Measurements from ENCODE around the gene ALLC.

ALLC gene

DNA sequence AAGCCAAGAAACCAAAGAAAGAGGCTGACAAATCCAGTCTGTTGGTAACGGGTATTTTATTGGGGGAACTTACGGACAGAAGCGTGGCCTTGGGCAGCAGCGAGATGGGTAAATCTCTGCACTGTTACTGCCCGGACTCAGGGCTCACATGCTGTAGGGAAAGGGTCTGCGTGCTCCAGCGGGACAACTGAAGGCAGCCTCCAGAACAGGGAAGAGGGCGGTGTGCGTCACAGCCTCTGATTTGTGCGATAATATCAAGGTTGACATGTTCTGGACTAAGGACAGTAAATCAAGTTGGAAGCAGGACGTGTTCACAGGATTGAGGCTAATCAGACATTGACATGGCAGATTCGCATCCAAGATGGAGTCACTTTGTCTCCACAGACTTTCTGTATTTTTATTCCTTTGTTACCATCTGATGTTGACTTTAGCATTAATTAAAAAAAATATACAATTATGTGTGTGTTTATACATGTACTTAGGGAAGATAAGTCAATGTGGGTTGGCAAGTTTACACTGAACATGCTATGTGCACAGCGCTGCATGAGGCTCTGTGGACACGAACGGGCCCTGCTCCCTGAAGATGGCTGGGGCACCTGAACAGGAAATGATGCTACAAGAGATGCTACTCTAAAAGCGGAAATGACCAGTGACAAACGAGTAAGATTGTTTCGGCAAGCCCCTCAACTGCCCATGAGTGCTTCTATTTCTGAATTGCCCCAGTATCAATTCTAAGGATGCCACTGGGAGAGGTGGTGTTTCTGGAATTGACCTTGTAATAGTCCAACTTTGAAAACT is 22.7 kb downstream of the ALLC start:
- no peak for DNase-seq

DNA sequence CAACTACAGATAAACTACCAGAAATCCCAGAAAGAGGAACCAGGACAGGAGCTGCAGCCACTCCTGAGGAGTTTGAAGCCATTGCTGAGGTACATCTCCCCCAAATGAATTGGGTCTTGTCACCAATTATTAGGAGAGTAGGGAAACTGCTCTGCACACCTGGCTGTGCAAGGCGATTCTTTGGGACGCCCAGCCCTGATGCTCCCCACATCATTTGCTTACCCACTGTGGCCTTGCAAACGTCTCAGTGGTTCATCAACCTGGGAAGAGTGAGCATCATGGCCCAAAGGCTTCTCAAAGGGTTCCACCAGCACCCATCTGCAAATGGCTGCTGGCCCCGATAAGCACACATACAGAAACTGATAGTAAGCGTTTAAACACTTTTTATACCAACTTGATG is 23.6 kb downstream of the ALLC start:
- DNase-seq = no peak

- DNase-seq = no peak
Measured at GRCh38 chr2:3682811-3683210, 24.8 kb downstream of the ALLC start.

DNA sequence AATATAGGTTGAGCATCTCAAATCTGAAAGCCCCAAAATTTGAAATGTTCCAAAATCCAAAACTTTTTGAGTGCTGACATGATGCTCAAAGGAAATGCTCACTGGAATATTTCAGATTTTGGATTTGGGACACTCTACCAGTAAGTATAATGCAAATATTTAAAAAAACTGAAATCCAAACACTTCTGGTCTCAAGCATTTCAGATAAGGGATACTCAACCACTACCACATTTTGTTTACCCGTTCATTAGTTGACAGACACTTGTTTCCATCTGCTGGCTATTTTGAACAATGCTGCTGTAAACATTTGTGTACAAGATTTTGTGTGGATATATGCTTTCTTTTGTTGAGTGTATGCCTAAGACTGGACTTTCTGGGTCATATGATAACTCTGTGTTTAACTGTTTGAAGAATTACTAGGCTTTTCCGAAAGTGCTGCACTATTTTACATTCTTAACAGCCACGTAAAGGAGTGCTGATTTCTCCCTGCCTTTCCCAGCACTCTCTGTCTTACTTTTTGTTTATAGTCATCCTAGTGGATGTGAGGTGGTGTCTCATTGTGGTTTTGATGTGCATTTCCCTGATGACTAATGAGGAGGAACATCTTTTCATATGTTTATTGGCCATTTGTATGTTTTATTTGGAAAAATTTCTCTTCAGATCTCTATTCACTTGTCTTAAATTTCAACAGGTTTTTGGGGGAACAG is 25.9 kb downstream of the ALLC start:
- DNase-seq = no peak

- no peak for DNase-seq
Measured at GRCh38 chr2:3689998-3690748, 32.2 kb downstream of the ALLC start.

- no peak for DNase-seq
Measured at GRCh38 chr2:3692375-3692774, 34.4 kb downstream of the ALLC start.

DNA sequence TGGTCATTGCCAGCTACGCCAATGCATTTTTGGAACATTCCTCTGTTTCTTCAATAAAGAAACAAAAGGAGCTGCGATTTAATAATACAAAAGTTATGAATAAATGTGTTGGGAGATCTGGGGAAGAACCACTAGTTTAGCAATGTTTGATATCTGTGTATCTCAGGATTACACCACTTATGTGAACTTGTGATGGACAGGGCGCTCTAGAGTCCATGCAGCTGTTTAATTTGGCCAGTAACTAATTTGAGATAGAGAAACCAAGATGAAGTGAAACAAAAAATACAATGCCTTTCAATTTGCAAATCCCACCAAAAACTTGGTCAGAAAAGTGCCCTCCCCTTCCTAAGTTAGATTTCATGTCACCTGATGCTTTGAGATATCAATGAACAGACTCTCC is 38.5 kb downstream of the ALLC start:
- no peak for DNase-seq

- no peak for DNase-seq
Measured at GRCh38 chr2:3701071-3701470, 43.1 kb downstream of the ALLC start.

DNA sequence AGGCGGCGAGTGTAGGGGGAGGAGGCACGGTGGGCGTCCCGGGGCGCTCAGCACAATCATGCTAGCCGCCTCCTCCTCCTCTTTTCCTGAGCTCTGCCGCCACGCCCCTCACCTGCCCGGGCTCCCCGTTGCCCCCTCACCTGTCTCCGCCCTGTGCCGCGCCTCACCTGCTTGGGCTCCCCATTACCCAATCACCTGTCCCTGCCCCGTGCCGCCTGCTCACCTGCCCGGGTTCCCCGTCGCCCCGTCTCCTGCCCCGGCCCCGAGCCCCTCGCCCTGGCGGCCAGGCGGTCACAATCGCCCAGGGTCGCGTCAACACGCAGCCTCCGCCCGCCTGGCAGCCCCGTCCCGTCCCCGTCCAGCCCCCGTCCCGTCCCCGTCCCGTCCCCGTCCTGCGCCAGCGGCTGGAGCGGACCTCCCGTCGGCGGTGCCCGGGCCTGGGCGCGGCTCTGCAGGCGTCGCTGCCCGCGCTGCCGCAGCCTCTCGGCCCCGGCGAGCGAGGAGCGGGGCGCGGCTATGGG is 45.3 kb downstream of the ALLC start, which contains the start of gene DCDC2C:
DCDC2C (plus strand) TSS at position 340 of the 521 bp plus-strand sequence; CDS start at position 517, 177 bp downstream.
- DNase-seq = no peak

- DNase-seq = no peak
Measured at GRCh38 chr2:3703757-3704355, 45.9 kb downstream of the ALLC start.

- no peak for DNase-seq
Measured at GRCh38 chr2:3704692-3705091, 46.7 kb downstream of the ALLC start.

- no peak for DNase-seq
Measured at GRCh38 chr2:3705782-3706181, 47.8 kb downstream of the ALLC start.

DNA sequence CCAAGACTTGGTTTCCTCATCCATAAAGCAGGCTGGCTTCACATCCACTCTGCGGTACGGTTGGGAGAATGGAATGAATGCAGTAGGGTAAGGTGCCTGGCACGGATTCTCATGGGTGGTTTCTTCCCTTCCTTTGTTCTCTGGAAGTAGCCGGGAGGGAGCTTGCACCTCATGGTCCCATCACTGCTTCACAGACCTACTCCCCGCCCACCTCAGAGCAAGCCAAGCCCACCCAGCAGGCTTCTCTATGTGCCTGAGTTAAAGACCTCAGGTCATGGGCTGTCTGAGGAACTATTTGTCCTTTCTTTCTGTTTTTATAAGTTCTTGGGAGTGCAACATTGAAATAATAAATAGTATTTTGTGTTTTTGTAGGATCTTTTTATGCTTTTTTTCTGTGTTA is 48.9 kb downstream of the ALLC start:
- no peak for DNase-seq

- DNase-seq = no peak
Measured at GRCh38 chr2:3708576-3708975, 50.6 kb downstream of the ALLC start.

DNA sequence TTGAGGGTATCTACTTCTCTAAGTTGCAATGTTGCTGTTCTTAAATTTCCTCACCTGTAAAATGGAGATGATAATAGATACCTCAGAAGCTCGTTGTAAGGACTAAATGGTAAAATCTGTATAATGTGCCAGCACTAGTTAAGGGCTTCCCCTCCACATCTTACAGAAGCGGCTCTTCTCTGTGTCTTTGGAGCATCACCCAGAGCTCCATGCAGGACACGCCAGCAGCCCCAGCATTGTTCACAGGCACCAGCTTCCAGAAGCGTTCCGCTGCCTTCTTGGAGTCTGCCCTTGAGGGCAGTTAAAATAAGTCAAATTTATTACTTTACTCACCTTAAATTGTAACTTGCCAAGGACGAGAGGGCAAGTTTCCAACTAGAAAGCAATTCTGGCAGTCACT is 51.2 kb downstream of the ALLC start:
- DNase-seq = no peak

DNA sequence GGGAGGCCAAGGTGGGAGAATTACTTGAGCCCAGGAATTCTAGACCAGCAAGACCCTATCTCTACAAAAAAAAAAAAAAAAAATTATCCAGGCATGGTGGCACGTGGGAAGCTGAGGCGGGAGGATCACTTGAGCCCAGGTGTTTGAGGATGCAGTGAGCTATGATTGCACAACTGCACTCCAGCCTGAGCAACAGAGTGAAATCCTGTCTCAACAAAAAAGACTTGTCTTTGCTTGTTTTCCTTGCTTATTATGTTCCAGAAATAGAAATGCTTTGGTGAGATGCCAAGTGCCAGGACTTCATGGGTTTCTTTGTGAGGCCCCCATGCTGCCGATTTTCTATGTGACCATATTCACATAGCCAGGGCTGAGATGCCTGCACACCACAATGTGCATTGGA is 54.4 kb downstream of the ALLC start:
- no peak for DNase-seq

- DNase-seq = no peak
Measured at GRCh38 chr2:3712831-3713503, 55.0 kb downstream of the ALLC start.

DNA sequence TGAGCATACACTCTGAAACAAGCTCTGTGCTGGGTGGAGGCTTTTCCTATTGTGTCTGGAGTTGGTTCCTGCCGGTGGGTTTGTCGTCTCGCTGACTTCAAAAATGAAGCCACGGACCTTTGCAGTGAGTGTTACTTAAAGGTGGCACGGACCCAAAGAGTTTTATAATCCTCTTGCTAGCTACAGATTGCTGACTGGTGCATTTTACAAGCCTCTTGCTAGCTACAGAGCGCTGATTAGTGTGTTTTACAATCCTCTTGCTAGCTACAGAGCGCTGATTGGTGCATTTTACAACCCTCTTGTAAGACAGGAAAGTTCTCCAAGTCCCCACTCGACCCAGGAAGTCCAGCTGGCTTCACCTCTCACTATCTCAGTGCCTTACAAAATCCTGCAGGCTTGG is 60.7 kb downstream of the ALLC start:
- DNase-seq = no peak

- no peak for DNase-seq
Measured at GRCh38 chr2:3725002-3725401, 67.0 kb downstream of the ALLC start.

GRCh38 chr2:3725458-3726250 is 67.7 kb downstream of the ALLC start:
- no peak for DNase-seq

GRCh38 chr2:3726511-3726910 is 68.5 kb downstream of the ALLC start:
- no peak for DNase-seq
